Right lobe of liver (tissue), 6 donors: ENCODE results near the gene ELP5. TPM values are rescaled to one million over a fixed set of nuclear protein-coding genes. Genes with fewer than 3 reads are reported as not detected.

Source experiments
- ATAC-seq, 4 donors: fragments of 200-7000 bp; cut with Tn5 transposase; one replicate each; pipeline ENCODE4 v1.9.1; 2020; ENCODE audit warnings: mild to moderate bottlenecking in 4 of 4, moderate library complexity in 4 of 4
- DNase-seq, 3 donors: peaks; one replicate each; pipeline ENCODE4 v3.0.0-alpha.2; 2020
- H3K27ac ChIP-seq, 3 donors: fragments of 200-600 bp; one replicate each; pipeline ENCODE4 v1.8.0; 2022
- H3K27me3 ChIP-seq, 2 donors: fragments of 200-600 bp; one replicate each; pipeline ENCODE4 v1.8.0; 2022
- H3K36me3 ChIP-seq, 4 donors: fragments of 200-600 bp; sonication (generic) in 1 of 4; one replicate each; pipeline versions ENCODE4 v1.5.1 to v1.8.0; 2017 to 2022; ENCODE audit warnings: control low read depth in 1 of 4
- H3K4me1 ChIP-seq, 4 donors: fragments of 200-600 bp; sonication (generic) in 1 of 4; one replicate each; pipeline versions ENCODE4 v1.5.1 to v1.8.0; 2017 to 2022; ENCODE audit warnings: control low read depth in 1 of 4
- H3K4me3 ChIP-seq, 3 donors: fragments of 200-600 bp; one replicate each; pipeline ENCODE4 v1.8.0; 2022
- H3K9me3 ChIP-seq, 4 donors: fragments of 200-600 bp; sonication (generic) in 1 of 4; one replicate each; pipeline versions ENCODE4 v1.5.1 to v1.8.0; 2017 to 2022; ENCODE audit warnings: control low read depth in 1 of 4
- POLR2A ChIP-seq: fragments of 450-650 bp; IDR thresholded peaks from one replicate; pipeline ENCODE4 v1.6.1; 2017; ENCODE audit warnings: antibody characterized with exemption, mild to moderate bottlenecking
- WGBS: methylation state at CpG from one replicate; pipeline ENCODE4 v1.1.6; 2018; ENCODE audit warnings: low coverage, low lambda C conversion rate; ENCODE audit not compliant: insufficient coverage; ENCODE audit errors: missing lambda C conversion rate; 5-methylcytosine and 5-hydroxymethylcytosine counted together
- intact Hi-C, 2 donors: fragments of 100-400 bp; cut with DNase I; formaldehyde crosslinking; loops; one replicate each; pipeline versions ENCODE4 v1.11.2 to v1.14.1; 2022
- total RNA-seq, 6 experiments: library from RNA; depleted of rRNA in 2 of 6; stranded (reverse); fragments of >200 nt in 2 of 6; fragmentation: NEBNext Ultra II Directional in 3 of 6; extraction: Animal tissue kit (Norgen Biotek cat#: 25700) in 3 of 6; gene quantifications; one replicate each; pipeline versions ENCODE4 v1.1.0 to v1.2.4, GENCODE V29; 2016 to 2023
- TF ChIP-seq, protein P1 (sequence below), 4 donors: fragments of 200-600 bp in 3 of 4; fragments of 450-650 bp in 1 of 4; IDR thresholded peaks; one replicate each; pipeline versions ENCODE4 v1.5.1 to v1.8.0; 2016 to 2022; ENCODE audit warnings: antibody characterized with exemption in 4 of 4, mild to moderate bottlenecking in 2 of 4
- donor health status: DM: no; HTN: yes; CAD: no.
- donor health status: DM: no; HTN: no; CAD: no.
- donor health status: DM: no; HTN: no; CAD: no.
- donor health status: DM: no; HTN: yes; CAD: no.
- donor health status: DM: no; HTN: yes; CAD: no.

ELP5 gene
- total RNA-seq, 6 experiments from 2014 or later = 14.2 to 29.6 (median 22.9) TPM

DNA sequence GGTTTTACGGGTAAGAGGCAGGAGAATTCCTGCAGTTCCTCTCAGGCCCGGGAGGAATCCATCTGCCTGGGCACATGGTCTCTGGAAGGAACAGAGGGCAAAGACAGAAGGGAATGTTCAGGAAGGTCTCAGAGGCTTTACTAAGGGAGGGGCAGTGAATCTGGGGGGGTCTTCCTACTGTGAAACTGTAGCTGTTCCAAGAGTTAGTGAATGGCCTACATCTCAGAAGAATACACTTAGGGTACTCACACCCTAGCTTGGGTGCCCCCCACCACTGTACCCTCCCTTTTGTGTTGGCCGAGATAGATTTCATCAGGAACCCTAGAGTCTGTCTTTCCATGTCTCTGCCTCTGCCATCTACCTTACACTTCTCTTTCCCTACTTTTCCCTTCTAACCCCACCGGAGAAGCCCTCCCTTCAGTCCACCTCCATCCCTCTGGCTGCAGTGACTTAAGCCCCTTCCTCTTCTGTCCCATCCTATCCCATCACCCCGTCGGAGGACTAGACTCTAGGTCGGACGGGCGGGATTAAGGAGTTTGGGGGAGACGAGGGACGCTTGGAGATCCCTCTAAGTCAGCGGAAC lies 32.7 kb upstream of the ELP5 start:
- no peaks in the 10 kb centered on the region for H3K9me3 ChIP-seq
- DNase-seq = no peak
- H3K36me3 ChIP-seq = peaks cover 0 to 32% (median 16%) of the 10 kb centered on the region in 4 donors
- H3K4me3 ChIP-seq = peak overlapping the region; percentile 76 to 99 (median 85)
- peak overlapping the region; percentile 94 to 100 (median 96) for H3K27ac ChIP-seq
- H3K4me1 ChIP-seq = peaks cover 0 to 44% (median 10%) of the 10 kb centered on the region in 4 donors
- intact Hi-C loops = no loop called here
- TF ChIP-seq, protein P1, sequence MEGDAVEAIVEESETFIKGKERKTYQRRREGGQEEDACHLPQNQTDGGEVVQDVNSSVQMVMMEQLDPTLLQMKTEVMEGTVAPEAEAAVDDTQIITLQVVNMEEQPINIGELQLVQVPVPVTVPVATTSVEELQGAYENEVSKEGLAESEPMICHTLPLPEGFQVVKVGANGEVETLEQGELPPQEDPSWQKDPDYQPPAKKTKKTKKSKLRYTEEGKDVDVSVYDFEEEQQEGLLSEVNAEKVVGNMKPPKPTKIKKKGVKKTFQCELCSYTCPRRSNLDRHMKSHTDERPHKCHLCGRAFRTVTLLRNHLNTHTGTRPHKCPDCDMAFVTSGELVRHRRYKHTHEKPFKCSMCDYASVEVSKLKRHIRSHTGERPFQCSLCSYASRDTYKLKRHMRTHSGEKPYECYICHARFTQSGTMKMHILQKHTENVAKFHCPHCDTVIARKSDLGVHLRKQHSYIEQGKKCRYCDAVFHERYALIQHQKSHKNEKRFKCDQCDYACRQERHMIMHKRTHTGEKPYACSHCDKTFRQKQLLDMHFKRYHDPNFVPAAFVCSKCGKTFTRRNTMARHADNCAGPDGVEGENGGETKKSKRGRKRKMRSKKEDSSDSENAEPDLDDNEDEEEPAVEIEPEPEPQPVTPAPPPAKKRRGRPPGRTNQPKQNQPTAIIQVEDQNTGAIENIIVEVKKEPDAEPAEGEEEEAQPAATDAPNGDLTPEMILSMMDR (IDR thresholded peaks at IDR 0.05) = no peak
- no peak for TF ChIP-seq POLR2A
- ATAC-seq = no peak
- 16% methylated on average over 12 of the region's 12 CpGs for WGBS
- H3K27me3 ChIP-seq = no peaks in the 10 kb centered on the region

DNA sequence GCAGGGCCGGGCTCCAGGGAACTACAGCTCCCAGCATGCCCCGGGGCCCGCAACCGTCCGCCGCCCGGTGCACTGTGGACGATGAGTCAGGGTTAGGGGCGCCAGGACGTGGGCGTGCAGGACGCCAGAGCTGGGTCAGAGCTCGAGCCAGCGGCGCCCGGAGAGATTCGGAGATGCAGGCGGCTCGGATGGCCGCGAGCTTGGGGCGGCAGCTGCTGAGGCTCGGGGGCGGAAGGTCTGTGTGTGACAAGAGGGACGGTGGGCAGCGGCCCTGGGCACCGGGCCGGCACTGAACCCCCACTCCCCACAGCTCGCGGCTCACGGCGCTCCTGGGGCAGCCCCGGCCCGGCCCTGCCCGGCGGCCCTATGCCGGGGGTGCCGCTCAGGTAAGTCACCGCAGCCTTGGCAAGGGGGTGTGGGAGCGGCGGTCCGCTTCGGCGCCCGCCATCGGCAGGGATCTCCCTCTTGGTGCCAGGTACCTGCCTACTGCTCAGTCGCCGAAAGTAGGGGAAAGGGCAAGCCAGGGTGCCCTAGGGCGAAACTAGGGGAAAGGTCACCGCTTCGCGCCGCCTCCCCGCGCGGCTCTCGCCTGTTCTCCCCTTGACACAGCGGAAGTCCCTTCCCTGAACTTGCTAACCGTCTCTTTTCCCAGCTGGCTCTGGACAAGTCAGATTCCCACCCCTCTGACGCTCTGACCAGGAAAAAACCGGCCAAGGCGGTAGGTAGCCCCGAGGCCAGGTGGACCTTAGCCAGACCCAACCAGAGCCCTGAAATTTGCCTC lies 32.0 kb upstream of the ELP5 start, which contains the start of the genes ACADVL and DLG4:
Gene ACADVL, plus strand, starts transcription at position 127 of the 781 bp plus-strand sequence. Its CDS starts 47 bp downstream, at position 174.
Gene DLG4, minus strand, starts transcription at position 25 of the 781 bp plus-strand sequence.
- peak within 1 kb of the TSS; percentile 94 to 100 (median 96) for H3K27ac ChIP-seq
- H3K4me1 ChIP-seq = peaks cover 0 to 39% (median 10%) of the 10 kb centered on the region in 4 donors
- peaks cover 0 to 38% (median 19%) of the 10 kb centered on the region in 4 donors for H3K36me3 ChIP-seq
- peak; percentile 98 for TF ChIP-seq POLR2A
- TF ChIP-seq, protein P1 (IDR thresholded peaks at IDR 0.05) = no peak
- H3K9me3 ChIP-seq = no peaks in the 10 kb centered on the region
- no peaks in the 10 kb centered on the region for H3K27me3 ChIP-seq
- WGBS = under 1% methylated on average over 17 of the region's 63 CpGs
- peak within 1 kb of the TSS; percentile 76 to 99 (median 85) for H3K4me3 ChIP-seq
- intact Hi-C loops = no loop called here
- ATAC-seq (peak; percentile 73 to 83 (median 80)), DNase-seq (peak; percentile 92 to 96 (median 94))

- intact Hi-C loops = no loop called here
- Histone ChIP-seq H3K36me3 (peaks cover 0 to 45% (median 22%) of the 10 kb centered on the region in 4 donors), H3K27me3 (no peaks in the 10 kb centered on the region), H3K4me1 (peaks cover 0 to 39% (median 10%) of the 10 kb centered on the region in 4 donors), H3K27ac (peak overlapping the region; percentile 94 to 100 (median 96)), H3K4me3 (peak overlapping the region; percentile 76 to 99 (median 85)), H3K9me3 (no peaks in the 10 kb centered on the region)
- DNase-seq = peak; percentile 65 to 77 (median 77)
- no peak for TF ChIP-seq POLR2A
- TF ChIP-seq, protein P1 (IDR thresholded peaks at IDR 0.05) = peak; percentile 28 to 53 (median 48)
- WGBS = 5% methylated on average over 11 of the region's 11 CpGs
- ATAC-seq = peak; percentile 27 to 43 (median 34)
These were observed 31.3 kb upstream of the ELP5 start for GRCh38 chr17:7220593-7221277.
